Right lung (tissue), 5 donors: ENCODE data around the gene TSHZ1. TPM values are rescaled to one million over a fixed set of nuclear protein-coding genes. Genes with fewer than 3 reads are reported as not detected.

Experiments
- polyA plus RNA-seq, 5 donors: library from polyadenylated mRNA; unstranded; fragments of 120-200 nt; gene quantifications; one replicate each; pipeline versions ENCODE4 v1.2.1 to v1.2.3, GENCODE V29; 2013; ENCODE audit warnings: inconsistent platforms in 1 of 5, low replicate concordance in 1 of 5; ENCODE audit not compliant: insufficient read length in 5 of 5, insufficient read depth in 1 of 5

TSHZ1 gene
- polyA plus RNA-seq, 5 donors: 28.5 to 31.4 (median 30.1) TPM

Other genes with a start within 250 kb of the TSHZ1 start
- 10 to 100 TPM; 39.3 to 51.9 (median 48.8) TPM for gene PTGR3, start 1.7 kb upstream of the TSHZ1 start, polyA plus RNA-seq
- gene SMIM21, start 216.9 kb downstream of the TSHZ1 start, polyA plus RNA-seq: not detected